ENCODE measurements around the gene LHFPL2.
"Not testable (repeated sequence)": the region's sequence is repeated elsewhere in the genome, so short reads cannot be mapped to it uniquely, and the experiment has no call there.

LHFPL2 gene, protein sequence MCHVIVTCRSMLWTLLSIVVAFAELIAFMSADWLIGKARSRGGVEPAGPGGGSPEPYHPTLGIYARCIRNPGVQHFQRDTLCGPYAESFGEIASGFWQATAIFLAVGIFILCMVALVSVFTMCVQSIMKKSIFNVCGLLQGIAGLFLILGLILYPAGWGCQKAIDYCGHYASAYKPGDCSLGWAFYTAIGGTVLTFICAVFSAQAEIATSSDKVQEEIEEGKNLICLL

DNA sequence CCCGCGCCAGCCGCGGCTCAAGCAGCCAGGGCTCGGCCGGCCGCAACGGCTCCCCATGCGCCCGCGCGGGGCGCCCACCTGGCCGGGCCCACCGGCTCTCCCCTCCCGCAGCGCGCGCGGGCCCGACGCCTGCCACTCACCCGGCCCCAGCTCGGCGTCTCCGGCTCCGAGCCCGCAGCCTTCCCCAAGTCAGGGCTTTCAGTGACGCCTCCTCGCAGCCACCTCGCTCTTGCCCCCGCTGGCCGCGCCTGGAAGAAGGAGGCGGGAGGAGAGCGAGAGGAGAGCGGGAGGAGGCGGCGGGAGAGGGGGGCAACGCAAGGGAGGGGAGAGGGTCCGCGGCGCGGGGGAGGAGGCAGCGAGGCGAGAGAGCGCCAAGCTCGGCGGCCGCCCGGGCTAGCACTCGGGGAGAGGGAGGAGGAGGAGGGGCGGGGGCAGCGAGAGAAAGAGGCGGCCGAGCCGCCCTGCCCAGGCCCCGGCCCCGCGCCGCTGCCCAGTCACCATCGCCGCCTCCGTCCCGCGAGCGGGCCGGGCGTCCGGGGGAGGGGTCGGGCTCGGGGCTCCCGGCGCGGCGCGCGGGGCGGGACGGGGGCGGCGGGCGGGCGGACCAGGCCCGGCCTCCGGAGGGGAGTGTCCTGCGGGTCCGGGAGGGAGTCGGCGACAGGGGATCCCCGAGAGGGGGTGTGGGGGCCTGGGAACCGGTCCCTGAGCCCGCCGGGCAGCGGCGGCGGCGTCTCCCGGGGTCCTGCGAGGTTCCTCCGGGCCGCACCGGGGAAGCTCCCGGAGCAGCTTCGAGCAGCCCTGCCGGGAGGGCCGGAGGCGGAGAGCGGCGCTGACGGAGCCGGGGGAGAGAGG, at the start of gene LHFPL2:
Gene LHFPL2 (minus strand): TSS at position 414 of the 852 bp plus-strand sequence. CDS start 138,559 bp downstream, outside the sequence.
- no peak for DNase-seq (ENCODE audit: low spot score)

- DNase-seq (ENCODE audit: low spot score): no peak
Measured at GRCh38 chr5:78696637-78697036, 48.1 kb upstream of the LHFPL2 start.

GRCh38 chr5:78696052-78696451, 47.5 kb upstream of the LHFPL2 start:
- not testable (repeated sequence) for DNase-seq (ENCODE audit: low spot score)

DNA sequence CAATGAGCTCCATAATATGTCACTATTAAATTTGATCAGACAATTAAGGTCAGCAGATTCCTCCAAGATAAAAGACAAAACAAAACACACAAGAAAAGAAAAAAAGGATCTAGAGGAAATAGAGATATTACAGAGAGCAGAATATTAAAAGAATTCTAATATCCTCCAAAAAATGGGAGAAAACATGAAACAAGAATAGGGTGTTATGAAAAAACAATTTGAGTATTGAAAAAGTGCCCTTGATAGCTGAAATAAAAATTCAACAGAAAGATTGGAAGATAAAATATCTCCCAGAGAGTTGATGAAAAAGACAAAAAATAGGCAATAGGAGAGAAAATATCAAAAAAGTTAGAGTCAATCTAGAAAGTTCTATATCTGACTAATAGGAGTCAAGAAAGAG, 44.8 kb upstream of the LHFPL2 start:
- no peak for DNase-seq (ENCODE audit: low spot score)

GRCh38 chr5:78691084-78691960, 42.8 kb upstream of the LHFPL2 start:
- no peak for DNase-seq (ENCODE audit: low spot score)

- no peak for DNase-seq (ENCODE audit: low spot score)
Measured at GRCh38 chr5:78690253-78690972, 41.8 kb upstream of the LHFPL2 start.

DNA sequence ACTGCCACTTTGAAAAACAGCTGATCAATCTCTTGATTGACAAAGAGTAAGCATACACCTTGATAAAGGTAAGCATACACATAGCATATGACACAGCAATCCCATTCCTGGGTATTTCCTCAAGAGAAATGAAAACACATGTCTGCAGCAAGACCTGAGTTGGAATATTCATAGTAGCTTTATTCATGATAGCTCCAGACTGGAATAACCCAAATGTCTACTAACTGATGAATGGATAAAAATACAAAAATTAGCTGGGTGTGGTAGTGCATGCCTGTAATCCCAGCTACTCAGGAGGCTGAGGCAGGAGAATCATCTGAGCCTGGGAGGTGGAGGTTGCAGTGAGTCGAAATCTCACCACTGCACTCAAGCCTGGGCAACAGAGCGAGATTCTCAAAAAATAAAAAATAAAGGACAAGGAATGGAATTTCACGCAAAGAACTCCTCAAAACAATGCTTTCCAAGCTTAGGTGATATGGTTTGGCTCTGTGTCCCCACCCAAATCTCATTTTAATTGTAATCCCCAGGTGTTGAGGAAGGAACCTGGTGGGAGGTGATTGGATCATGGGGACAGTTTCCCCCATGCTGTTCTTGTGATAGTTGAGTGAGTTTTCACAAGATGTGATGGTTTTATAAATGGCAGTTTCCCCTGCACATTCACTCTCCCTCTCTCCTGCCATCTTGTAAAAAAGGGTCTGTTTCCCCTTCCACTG, 41.1 kb upstream of the LHFPL2 start:
- DNase-seq (ENCODE audit: low spot score): no peak

DNA sequence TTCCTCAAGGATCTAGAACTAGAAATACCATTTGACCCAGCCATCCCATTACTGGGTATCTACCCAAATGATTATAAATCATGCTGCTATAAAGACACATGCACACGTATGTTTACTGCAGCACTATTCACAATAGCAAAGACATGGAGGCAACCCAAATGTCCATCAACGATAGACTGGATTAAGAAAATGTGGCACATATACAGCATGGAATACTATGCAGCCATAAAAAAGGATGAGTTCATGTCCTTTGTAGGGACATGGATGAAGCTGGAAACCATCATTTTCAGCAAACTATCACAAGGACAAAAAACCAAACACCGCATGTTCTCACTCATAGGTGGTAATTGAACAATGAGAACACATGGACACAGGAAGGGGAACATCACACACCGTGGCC, 38.9 kb upstream of the LHFPL2 start:
- DNase-seq (ENCODE audit: low spot score): not testable (repeated sequence)

GRCh38 chr5:78683905-78684304, 35.3 kb upstream of the LHFPL2 start:
- DNase-seq (ENCODE audit: low spot score): not testable (repeated sequence)

DNA sequence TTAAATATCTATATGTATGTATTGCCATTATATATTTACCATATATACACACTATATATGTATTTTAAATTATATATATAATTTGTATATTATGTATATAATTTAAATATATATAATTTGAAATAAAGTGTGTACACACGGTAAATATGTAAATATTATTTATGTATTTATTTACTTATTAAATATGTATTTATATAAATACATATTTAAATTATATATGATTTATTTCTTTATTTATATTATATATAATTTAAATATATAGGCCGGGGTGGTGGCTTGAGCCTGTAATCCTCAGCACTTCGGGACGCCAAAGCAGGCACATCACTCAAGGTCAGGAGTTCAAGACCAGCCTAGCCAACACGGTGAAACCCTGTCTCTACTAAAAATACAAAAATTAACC, 31.3 kb upstream of the LHFPL2 start:
- DNase-seq (ENCODE audit: low spot score): no peak

GRCh38 chr5:78677777-78678668, 29.5 kb upstream of the LHFPL2 start:
- DNase-seq (ENCODE audit: low spot score): no peak

DNA sequence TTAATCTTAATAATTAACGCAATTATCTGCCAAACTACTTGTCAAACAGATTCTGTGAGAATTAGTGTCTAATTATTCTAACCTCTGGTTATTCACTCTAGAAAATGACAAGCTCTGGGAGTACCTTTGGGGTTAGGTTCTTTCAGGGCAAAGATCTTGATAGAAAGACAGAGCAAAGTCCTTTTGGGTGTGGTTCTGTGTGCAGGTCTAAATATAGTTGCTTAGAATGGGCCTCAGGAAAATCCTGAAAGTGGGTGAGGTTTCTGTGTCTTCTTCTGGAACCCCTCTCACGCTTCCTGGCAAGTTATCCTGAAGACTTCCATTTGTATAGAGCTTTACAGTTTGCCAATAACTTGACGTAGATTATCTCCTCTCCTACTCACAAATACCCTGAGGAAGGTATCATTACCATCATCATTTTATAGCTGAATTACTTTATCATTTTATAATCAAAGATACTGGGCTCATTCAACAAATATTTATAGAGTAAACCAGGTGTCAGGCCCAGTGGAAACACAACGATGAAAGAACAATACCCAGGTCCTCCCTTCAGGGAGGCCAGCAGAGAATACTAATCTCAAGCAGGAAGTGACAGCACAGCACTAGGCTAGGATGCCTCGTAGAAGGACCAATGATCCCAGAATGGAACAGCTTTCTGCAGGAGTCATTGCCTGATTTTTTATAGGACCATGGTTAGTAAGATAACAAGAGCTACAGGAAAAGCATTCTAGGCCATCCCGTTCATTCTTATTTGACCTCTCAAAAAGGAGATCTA, 27.6 kb upstream of the LHFPL2 start:
- DNase-seq (ENCODE audit: low spot score): no peak

DNA sequence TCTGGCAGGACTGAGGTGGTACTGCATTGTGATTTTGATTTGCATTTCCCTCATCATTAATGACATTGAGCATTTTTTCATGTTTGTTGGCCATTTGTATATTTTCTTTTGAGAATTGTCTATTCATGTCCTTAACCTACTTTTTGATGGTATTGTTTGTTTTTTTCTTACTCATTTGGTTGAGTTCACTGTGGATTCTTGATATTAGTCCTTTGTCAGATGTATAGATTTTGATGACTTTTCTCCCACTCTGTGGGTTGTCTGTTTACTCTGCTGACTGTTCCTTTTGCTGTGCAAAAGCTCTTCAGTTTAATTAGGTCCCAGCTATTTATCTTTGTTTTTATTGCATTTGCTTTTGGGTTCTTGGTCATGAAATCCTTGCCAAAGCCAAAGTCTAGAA, 25.3 kb upstream of the LHFPL2 start:
- DNase-seq (ENCODE audit: low spot score): not testable (repeated sequence)

GRCh38 chr5:78672154-78672553, 23.6 kb upstream of the LHFPL2 start:
- DNase-seq (ENCODE audit: low spot score): no peak

DNA sequence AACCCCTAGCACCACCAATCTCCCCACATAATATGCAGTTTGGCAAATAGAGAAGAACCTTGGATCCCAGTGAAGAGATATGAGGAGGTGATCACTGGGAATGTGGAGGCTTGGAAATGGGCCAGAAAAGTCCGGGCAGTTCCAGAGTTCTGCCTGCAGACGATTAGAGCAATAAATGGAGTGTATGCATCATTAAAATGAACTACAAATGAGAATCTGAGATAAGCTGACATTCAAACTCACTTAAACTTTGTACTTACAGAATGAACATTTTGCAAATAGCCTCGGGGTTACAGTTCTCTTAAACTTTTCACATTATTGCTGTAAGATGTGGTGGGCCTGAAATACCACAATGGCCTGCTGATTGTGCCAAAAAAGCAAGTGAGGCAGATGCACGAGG, 23.0 kb upstream of the LHFPL2 start:
- no peak for DNase-seq (ENCODE audit: low spot score)

DNA sequence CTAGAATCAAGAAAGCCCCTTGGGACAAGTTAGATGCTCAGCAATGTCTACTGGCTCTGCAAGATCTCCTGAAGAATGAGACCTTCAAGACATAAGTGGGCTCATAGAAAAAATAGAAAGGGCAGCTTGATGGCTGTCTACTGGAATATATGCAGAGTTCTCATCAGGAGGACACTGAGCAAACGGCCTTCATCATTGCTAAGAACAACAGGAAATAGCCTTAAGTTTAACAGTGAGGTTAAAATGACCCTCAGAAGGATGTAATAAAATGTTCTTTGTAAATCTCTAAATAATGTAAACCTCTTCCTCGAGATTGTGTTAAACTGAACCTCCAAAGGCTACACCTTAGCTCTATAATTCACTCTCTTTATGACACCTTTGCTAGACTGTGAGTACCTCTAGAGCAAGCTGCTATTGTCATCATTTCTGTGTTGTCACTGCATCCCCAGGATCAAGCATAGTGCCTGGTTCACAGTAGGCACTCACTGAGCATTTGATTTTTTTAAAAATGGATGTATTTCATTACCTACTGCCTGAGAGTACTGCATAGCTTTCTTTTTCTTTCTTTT, 22.2 kb upstream of the LHFPL2 start:
- no peak for DNase-seq (ENCODE audit: low spot score)

DNA sequence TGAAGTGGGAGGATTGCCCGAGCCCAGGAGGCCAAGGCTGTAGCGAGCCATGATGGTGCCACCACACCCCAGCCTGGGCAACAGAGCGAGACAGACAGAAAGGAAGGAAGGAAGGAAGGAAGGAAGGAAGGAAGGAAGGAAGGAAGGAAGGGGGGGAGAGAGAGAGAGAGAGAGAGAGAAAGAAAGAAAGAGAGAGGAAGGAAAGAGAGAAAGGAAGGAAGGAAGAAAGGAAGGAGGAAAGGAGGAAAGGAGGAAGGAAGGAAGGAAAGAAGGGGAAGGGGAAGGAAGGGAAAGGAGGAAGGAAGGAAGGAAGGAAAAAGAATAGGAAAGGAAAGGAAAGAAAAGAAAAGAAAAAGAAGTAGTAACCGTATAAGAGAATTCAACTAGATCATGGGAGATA, 20.8 kb upstream of the LHFPL2 start:
- no peak for DNase-seq (ENCODE audit: low spot score)

DNA sequence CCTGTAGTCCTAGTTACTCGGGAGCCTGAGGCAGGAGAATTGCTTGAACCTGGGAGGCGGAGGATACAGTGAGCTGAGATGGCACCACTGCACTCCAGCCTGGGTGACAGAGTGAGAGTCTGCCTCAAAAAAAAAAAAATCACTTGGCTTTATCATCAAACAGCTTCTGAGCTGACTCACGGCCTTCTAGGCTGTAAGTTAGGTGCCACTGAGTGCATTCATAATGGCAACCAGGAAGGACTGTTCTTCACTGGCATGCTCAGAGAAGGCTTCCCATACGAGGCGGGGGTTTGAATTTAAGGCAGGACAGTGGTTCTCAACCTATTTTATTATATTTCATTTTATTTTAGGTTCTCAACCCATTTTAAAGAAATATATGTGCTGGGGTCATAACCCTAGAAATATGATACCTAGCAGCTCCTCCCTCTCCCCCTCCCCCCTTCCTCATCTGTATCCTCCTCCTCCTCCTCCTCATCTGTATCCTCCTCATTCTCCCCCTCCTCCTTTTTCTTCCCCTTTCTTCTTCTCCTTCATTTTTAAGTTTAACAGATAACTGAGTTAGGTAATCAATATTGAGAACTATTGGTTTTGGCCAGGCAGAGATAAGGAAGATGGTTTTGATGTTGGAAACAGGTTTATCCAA, 19.0 kb upstream of the LHFPL2 start:
- DNase-seq (ENCODE audit: low spot score): no peak
